Psoas muscle (tissue), 8 donors: Measurements from ENCODE around the gene CCDC51. TPM values are rescaled to one million over a fixed set of nuclear protein-coding genes. Genes with fewer than 3 reads are reported as not detected.
A peak's percentile ranks its signal among the peaks of the same experiment; 100 is the strongest.

Experiments used
- ATAC-seq, 4 donors: fragments of 200-7000 bp; cut with Tn5 transposase; one replicate each; pipeline ENCODE4 v1.9.1; 2020; ENCODE audit warnings: moderate library complexity in 3 of 4, mild to moderate bottlenecking in 2 of 4
- DNase-seq, 2 donors: peaks; one replicate each; pipeline ENCODE4 v3.0.0-alpha.2; 2020
- H3K27ac ChIP-seq: fragments of 200-600 bp; one replicate; pipeline ENCODE4 v1.8.0; 2022
- H3K27me3 ChIP-seq, 3 donors: fragments of 200-600 bp in 1 of 3; one replicate each; pipeline versions ENCODE4 v1.6.1 to v1.8.0; 2013 to 2022; ENCODE audit warnings: low read length in 2 of 3, mild to moderate bottlenecking in 2 of 3, moderate library complexity in 1 of 3; ENCODE audit not compliant: insufficient read depth in 3 of 3
- H3K36me3 ChIP-seq, 2 donors: fragments of 200-600 bp in 1 of 2; one replicate each; pipeline versions ENCODE4 v1.6.1 to v1.8.0; 2013 to 2022; ENCODE audit warnings: low read depth in 1 of 2, mild to moderate bottlenecking in 1 of 2, moderate library complexity in 1 of 2; ENCODE audit not compliant: insufficient read depth in 1 of 2
- H3K4me1 ChIP-seq: fragments of 200-600 bp; one replicate; pipeline ENCODE4 v1.8.0; 2022
- H3K4me3 ChIP-seq: fragments of 200-600 bp; one replicate; pipeline ENCODE4 v1.8.0; 2022; ENCODE audit warnings: mild to moderate bottlenecking
- H3K9me3 ChIP-seq: fragments of 200-600 bp; one replicate; pipeline ENCODE4 v1.8.0; 2022
- WGBS, 3 donors: extraction: QIAGEN DNeasy Blood & Tissue Kit; methylation state at CpG; one replicate each; pipeline versions ENCODE4 v1.1.6 to v1.1.7; 2013; 5-methylcytosine and 5-hydroxymethylcytosine counted together
- intact Hi-C, 2 donors: fragments of 100-400 bp; cut with DNase I; formaldehyde crosslinking; loops; one replicate each; pipeline versions ENCODE4 v1.11.0 to v1.14.2; 2022
- polyA plus RNA-seq, 3 donors: library from polyadenylated mRNA; stranded (reverse); fragments of 200-250 nt; gene quantifications; one replicate each; pipeline ENCODE4 v1.2.3, GENCODE V29; 2013
- total RNA-seq, 4 donors: library from RNA; stranded (reverse); fragmentation: NEBNext Ultra II Directional in 2 of 4; extraction: Animal tissue kit (Norgen Biotek cat#: 25700) in 2 of 4; gene quantifications; one replicate each; pipeline versions ENCODE4 v1.2.1 to v1.2.4, GENCODE V29; 2021 to 2023
- TF ChIP-seq, protein P1 (sequence below): fragments of 200-600 bp; IDR thresholded peaks from one replicate; pipeline ENCODE4 v1.8.0; 2022; ENCODE audit warnings: antibody characterized with exemption
- donor health status: healthy with polysubstance abuse.
- donor health status: DM: no; HTN: no; CAD: no; lungs with moderate emphysema.
- donor health status: Bipolar disorder and iron deficiency.
- donor health status: healthy.
- donor health status: DM: yes; HTN: yes; CAD: no.
- donor health status: DM: no; HTN: no; CAD: no.
- donor health status: DM: no; HTN: no; CAD: no.
- donor health status: DM: yes; HTN: yes; CAD: no.

The CCDC51 gene
- total and polyA plus RNA-seq, 7 donors = 5.3 to 19.6 (median 7.7) TPM

DNA sequence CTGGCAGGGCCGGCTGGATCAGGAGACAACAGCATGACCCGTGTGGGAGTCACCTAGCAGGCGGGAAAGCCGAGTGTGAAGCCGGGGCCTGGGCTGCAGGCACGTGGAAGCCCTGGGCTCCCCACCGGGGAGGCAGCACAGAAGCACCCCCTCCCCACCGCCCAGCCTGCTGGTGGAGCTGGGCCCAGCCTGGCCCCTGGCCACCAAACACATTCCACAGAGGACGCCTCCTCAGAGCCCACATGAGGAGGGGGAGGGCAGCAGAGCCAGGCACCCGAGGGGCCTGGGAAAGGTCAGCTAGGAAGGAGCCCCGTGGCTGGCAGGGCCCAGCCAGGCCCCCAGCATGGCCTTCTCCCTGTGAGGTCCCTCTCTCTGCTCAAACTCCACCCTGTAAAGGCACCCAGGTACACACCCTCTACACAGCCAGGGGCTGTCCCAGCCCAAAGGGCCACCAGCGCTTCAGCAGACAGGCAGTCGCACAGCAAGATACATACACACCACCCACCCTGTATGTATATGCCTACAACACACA is 14.6 kb downstream of the CCDC51 start:
- intact Hi-C loops = no loop called here
- H3K27ac ChIP-seq = no peak overlapping the region
- H3K4me3 ChIP-seq = no peak overlapping the region
- peaks cover 0 to 38% (median 4%) of the 10 kb centered on the region in 3 donors for H3K27me3 ChIP-seq
- DNase-seq = no peak
- no peaks in the 10 kb centered on the region for H3K36me3 ChIP-seq
- H3K9me3 ChIP-seq = no peaks in the 10 kb centered on the region
- TF ChIP-seq, protein P1, sequence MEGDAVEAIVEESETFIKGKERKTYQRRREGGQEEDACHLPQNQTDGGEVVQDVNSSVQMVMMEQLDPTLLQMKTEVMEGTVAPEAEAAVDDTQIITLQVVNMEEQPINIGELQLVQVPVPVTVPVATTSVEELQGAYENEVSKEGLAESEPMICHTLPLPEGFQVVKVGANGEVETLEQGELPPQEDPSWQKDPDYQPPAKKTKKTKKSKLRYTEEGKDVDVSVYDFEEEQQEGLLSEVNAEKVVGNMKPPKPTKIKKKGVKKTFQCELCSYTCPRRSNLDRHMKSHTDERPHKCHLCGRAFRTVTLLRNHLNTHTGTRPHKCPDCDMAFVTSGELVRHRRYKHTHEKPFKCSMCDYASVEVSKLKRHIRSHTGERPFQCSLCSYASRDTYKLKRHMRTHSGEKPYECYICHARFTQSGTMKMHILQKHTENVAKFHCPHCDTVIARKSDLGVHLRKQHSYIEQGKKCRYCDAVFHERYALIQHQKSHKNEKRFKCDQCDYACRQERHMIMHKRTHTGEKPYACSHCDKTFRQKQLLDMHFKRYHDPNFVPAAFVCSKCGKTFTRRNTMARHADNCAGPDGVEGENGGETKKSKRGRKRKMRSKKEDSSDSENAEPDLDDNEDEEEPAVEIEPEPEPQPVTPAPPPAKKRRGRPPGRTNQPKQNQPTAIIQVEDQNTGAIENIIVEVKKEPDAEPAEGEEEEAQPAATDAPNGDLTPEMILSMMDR = no peak
- peaks cover 4% of the 10 kb centered on the region for H3K4me1 ChIP-seq
- no peak for ATAC-seq
- 59 to 76% (median 64%) methylated on average over 10 to 13 of the region's 13 CpGs for WGBS, 3 donors

DNA sequence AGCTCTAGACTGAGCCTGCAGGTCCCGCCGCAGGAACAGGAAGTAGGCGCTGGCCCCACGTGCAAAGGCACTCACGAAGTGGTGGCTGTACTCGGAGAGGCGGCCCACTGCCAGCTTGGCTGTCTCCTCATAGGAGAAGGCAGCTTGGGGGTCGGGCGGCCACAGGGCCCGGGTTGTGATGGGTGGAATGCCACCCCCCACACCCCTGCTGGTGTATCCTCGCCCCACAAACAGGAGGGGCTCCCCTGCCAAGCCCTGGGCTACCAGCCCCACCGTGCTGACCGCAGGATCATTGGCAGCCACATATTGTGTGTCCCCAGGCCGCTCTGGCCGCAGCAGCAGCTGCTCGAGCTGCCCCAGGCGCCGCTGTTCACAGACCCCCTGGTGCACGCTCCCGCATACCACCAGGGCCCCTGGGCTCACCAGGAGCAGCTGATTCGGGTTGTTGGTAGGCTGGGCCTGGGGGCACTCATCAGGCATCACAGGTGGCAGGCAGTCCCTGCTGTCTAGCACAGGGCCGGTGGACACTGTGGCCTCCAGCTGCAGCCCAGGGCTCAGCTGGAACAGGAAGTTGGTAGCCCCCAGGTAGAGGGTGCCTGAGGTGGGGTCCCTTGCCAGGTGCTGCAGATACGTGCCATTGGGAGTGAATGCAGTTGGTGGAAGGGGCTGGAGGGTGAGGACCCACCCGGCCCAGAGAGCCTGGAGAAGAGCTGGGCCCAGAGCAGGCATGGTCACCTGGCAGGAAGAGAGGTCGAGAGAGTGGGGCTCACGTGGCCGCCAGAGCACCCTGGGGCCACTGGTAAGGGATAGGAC is 15.8 kb downstream of the CCDC51 start:
- intact Hi-C loops = no loop called here
- DNase-seq (peak in 1 of 2 donors; percentile 47), ATAC-seq (peak in 1 of 4 donors; percentile 5)
- Histone ChIP-seq H3K4me3 (no peak overlapping the region), H3K9me3 (no peaks in the 10 kb centered on the region), H3K27ac (no peak overlapping the region), H3K27me3 (peaks cover 0 to 38% (median 2%) of the 10 kb centered on the region in 3 donors), H3K4me1 (no peaks in the 10 kb centered on the region), H3K36me3 (no peaks in the 10 kb centered on the region)
- TF ChIP-seq, protein P1 = no peak
- 48 to 78% (median 50%) methylated on average over 26 to 27 of the region's 27 CpGs for WGBS, 3 donors

DNA sequence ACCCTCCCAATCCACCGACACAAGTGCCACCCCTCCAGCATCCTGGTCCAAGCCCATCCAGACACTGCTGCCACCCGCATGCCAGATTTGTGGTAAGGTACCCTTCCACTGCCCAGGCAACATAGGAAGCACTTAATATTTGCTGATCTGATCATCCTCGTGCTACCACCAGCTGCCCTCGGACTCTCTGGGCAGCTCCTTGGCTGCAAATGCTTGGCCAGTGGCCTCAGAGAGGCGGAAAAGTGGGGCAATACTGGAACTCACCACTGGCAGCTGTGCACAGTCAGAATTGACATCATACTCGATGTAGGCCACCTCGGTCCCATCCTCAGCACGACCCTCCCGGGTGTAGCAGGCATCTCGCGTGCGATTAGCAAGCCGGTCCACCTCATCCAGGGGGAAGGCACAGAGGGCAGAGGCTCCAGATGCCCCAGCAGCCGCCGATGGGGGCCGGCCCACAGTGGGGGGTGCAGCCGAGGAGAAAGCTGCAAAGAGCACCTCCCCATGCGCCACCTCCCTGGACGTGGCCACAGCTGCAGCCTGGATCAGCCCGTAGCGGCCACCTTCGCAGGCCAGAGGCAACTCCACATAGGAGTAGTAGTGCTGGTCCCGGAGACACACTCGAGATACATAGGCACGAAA is 16.6 kb downstream of the CCDC51 start:
- no peak overlapping the region for H3K27ac ChIP-seq

DNA sequence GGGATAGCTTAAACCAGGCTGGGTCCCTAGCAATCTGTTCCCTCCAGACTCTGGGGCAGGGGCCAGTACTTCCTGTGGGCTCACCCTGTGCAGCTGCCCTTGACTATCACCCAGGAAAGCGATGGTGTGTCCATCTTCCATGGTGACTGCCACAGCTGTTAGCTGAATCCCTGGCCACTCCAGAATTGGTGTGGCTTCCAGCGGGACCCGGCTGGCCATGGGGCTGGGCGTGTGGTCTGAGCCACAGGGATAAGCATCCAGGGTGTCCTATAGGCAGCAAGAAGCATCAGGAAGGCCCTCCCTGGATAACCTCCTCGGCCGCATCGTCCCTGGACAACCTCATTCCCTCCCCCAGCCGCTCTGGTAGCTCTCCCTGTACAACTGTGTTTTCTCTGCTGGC is 17.2 kb downstream of the CCDC51 start:
- intact Hi-C loops = no loop called here
- no peaks in the 10 kb centered on the region for H3K36me3 ChIP-seq
- DNase-seq (no peak), ATAC-seq (no peak)
- no peaks in the 10 kb centered on the region for H3K9me3 ChIP-seq
- 53 to 60% (median 57%) methylated on average over 8 of the region's 8 CpGs for WGBS, 3 donors
- no peak overlapping the region for H3K27ac ChIP-seq
- H3K27me3 ChIP-seq = peaks cover 0 to 30% (median 1%) of the 10 kb centered on the region in 3 donors
- no peak overlapping the region for H3K4me3 ChIP-seq
- H3K4me1 ChIP-seq = no peaks in the 10 kb centered on the region
- TF ChIP-seq, protein P1 = no peak

More for the DNA sequence above, 16.6 kb downstream of the CCDC51 start:
- DNase-seq = no peak
- Histone ChIP-seq H3K27me3 (peaks cover 0 to 32% (median 1%) of the 10 kb centered on the region in 3 donors), H3K9me3 (no peaks in the 10 kb centered on the region), H3K4me1 (no peaks in the 10 kb centered on the region), H3K4me3 (no peak overlapping the region), H3K36me3 (no peaks in the 10 kb centered on the region)
- intact Hi-C loops = no loop called here
- 41 to 76% (median 45%) methylated on average over 25 of the region's 25 CpGs for WGBS, 3 donors
- ATAC-seq = peak in 2 of 4 donors; percentile 19 to 34
- TF ChIP-seq, protein P1 = no peak
